Activated T-cell treated with anti-CD3 and anti-CD28 coated beads for 4 hours (primary cell): ENCODE results near the gene SLC15A1.

ENCODE experiments used
- DNase-seq: peaks from one replicate; pipeline ENCODE4 v3.0.0-alpha.2; 2020

SLC15A1 gene

GRCh38 chr13:98749501-98749900, 3.0 kb downstream of the SLC15A1 start:
- no peak for DNase-seq

DNA sequence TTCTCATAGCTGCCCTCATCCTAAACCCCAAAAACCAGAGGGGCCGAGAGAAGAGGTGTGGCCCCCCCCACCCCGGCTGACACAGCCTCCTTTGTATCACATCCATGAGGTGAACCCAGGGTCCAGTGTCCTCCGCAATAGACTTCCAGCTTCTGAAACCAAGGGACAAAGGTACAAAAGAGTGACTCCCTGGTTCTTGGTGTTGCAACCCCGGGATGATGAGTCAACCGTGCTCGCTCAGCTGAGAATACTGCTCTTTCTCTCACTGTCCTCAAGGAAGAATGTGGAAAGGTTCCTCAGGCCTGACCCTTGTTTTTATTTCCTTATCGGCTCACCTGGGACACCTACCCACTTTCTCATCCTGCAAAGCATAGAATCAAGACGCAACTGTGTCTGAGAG, 5.5 kb downstream of the SLC15A1 start:
- no peak for DNase-seq

- no peak for DNase-seq
Observed at GRCh38 chr13:98743377-98743776, 9.1 kb downstream of the SLC15A1 start.

DNA sequence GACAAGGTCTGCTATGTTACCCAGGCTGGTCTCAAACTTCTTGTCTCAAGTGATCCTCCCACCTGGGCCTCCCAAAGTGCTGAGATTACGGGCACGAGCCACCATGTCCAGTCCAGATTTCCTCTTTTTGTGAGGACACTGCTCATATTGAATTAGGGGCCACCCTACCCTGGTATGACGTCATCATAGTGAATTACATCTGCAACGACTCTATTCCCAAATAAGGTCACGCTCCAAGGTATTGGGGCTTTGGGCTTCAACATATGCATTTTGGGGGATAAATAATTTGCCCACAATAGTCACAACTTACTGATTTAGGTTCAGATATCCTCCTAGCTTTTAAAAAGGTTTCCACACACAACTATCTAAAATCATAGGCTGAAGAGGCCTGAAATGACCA, 9.5 kb downstream of the SLC15A1 start:
- DNase-seq: no peak

GRCh38 chr13:98741741-98742435, 10.6 kb downstream of the SLC15A1 start:
- DNase-seq: no peak

DNA sequence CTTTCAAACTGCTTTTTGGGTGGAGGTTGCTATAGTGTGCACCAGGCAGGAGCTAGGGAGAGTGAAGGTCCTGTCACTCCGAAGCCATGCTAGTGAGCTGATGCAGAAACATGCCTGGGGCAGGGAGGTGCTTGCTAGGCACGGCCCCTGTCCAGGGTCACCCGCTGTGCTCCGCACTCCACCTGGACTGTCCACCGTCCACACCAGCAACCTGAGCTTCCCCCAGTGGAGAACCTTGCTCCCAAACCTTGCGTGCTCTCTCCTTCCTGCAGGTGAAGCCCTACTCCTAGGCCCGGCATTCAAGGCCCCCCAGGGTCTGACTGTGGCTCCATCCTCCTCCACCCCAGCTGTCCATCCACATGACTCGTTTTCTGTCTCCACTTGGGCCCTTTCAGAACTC, 12.3 kb downstream of the SLC15A1 start:
- DNase-seq: no peak

DNA sequence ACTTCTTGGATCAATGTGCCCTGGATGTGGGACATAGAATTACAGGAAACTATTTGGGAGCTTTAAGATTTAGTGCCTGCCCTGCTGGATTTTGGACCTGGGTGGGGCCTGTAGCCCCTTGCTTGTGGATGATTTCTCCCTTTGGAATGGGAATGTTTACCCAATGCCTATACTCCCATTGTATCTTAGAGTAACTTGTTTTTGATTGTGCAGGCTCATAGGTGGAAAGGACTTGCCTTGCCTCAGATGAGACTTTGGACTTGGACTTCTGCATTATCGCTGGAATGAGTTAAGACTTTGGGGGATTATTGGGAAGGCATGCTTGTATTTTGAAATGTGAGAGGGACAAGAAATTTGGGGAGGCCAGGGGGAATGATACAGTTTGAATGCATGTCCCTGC, 13.5 kb downstream of the SLC15A1 start:
- no peak for DNase-seq

GRCh38 chr13:98738213-98738612, 14.3 kb downstream of the SLC15A1 start:
- no peak for DNase-seq

DNA sequence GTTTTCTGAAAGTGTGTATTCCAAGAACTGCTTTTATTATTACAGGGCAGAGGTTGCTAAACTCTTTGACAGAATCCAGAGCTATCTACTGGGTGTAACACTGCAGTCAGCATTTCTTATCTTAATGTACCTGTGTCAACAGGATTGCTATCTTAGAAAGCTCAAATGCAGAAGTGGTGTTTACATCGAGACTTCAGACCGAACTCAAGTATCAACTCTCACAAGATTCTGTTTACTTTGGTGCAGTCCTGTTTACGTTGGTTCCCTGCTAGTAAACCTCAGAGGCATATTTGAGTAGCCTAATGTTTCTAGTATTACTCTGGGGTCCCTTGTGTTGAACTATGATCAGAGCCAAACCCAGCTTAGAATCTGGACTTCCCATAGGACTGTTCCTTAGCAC, 20.5 kb downstream of the SLC15A1 start:
- no peak for DNase-seq

DNA sequence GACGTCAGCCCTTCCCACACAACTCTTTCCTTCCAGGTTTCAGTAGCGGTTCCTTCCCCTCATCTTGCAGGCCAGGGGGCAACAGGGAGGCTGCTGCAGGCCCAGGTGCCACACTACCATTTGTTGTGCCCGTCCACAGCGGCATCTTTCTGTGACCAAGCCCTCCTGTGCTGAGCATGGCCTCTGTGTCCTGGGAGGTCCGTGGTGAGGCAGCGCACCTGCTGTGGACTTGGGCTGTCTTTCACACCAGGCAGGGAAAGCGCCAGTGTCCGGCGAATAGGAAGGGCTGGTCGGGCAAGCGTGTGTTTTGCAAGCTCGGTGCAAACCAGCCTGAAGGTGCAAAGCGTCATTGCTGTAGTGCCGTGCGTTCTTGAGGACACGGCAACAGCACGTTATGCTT, 21.4 kb downstream of the SLC15A1 start:
- DNase-seq: no peak

GRCh38 chr13:98730441-98730840, 22.0 kb downstream of the SLC15A1 start:
- DNase-seq: no peak

DNA sequence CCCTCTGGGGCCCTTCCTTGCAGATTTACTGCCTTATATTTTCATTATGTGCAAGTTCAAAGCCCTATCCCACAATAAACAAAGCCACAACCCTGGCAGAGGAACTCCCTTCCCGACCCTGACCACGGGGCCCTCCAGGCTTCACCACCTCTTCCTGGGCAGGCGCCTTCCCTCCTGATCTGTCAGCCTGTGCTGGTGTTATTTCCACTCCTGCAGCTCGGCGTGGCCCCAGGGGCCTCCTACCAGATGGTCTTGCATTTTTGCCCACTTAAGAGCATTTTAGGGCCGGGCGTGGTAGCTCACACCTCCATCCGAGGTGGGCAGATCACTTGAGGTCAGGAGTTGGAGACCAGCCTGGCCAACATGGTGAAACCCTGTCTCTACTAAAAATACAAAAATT, 22.8 kb downstream of the SLC15A1 start:
- no peak for DNase-seq

DNA sequence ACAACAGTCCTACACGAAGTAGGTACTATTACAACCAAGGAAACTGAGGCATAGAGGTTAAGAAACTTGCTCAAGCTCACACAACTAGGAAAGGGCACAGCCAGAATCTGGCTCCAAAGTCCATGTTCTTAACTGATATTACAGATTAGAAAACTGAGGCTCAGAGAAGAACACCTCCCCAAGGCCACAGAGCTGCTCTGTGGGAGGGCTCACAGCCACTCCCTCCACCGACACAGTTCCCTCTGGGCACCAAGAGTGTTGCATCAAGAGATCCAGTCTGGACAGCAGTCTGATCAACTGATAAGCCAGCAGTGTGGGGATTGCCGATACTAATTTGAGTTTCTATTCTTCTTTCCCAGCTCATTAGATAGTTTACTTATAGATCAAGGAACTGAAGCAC, 29.5 kb downstream of the SLC15A1 start:
- DNase-seq: no peak

GRCh38 chr13:98721825-98722510, 30.5 kb downstream of the SLC15A1 start:
- DNase-seq: no peak

DNA sequence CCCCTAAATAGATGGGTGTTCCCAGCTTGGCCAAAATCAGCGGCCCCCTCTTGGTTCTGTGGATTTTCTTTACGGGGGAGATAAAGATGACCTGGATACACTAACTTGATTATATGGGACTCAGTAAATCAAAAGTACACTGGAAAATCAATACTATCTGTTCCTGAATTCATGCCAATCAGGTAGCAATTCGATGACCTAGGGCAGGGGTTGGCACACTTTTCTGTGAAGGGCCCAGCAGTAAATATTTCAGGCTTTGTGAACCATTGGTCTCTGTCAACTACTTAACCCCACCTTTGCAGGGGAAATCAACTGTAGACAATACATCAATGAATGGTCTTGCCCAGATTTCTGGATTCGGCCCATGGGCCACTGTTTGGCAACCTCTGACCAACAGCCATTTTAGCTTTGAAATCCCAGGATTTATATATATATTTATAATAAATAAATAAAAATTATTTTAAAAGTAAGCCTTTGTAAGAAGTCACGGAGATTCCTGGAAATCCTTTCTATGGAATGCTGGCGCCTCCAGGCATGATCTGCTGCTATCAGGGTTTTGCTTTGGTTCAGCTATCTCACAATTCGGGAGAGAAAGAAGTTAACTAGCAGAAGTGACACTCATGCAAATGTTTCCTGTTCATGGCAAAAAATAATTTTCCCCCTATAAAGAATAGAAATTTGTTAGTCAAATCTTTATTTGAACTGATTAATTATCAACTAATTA, 32.8 kb downstream of the SLC15A1 start:
- no peak for DNase-seq

GRCh38 chr13:98717891-98718290, 34.6 kb downstream of the SLC15A1 start:
- no peak for DNase-seq

DNA sequence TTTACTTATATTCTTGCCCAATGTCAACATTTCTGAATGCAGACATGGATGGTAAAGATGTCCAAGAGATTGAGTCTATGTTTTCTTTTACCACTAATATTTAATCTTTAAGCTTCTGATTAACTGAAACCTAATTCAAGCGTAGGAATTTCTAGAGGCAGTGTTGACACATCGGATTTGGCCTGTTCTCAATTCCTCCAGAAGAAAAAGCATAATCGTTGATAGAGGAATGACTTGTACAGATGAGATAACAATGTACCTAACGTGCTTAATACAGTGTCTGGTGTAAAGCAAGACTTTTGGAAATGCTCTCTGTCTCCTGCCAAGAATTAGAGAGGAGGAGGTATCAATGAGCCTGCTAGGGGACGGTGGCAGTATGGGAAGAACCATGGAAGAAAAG, 35.2 kb downstream of the SLC15A1 start:
- DNase-seq: no peak

DNA sequence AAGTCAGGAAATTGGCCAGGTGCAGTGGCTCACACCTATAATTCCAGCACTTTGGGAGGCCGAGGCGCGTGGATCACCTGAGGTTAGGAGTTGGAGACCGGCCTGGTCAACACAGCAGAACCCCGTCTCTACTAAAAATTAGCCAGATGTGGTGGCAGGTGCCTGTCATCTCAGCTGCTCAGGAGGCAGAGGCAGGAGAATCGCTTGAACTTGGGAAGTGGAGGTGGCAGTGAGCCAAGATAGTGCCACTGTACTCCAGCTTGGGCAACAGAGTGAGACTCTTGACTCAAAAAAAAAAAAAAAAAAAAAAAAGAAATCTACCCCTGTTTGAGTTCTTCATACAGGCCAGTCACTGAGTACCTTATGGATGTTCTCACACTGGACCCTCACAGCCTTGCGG, 42.0 kb downstream of the SLC15A1 start:
- DNase-seq: no peak

DNA sequence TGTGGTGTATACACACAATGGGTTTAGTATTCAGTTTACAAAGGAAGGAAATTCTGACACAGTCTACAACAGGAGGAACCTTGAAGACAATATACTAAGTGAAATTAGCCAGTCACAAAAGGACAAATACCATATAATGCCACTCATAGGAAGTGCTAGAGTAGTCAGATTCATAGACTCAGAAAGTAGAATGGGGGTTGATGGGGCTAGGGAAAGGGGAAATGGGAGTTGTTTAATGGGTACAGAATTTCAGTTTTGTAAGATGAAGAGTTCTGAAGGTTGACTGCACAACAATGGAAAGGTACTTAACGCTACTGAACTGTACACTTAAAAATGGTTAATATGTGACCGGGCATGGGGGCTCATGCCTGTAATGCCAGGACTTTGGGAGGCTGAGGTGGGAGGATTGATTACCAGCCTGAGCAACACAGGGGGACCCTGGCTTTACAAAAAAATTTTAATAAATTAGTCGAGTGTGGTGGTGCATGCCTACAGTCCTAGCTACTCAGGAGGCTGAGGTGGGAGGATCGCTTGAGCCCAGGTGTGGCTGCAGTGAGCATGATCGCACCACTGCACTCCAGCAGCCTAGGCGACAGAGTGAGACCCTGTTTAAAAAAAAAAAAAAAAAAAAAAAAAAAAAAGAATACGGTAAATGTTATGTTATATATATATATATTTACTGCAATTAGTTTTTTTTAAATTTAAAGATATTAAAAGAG, 45.0 kb downstream of the SLC15A1 start:
- no peak for DNase-seq

GRCh38 chr13:98706446-98707110, 45.9 kb downstream of the SLC15A1 start:
- no peak for DNase-seq

- no peak for DNase-seq
Observed at GRCh38 chr13:98697791-98698190, 54.7 kb downstream of the SLC15A1 start.

DNA sequence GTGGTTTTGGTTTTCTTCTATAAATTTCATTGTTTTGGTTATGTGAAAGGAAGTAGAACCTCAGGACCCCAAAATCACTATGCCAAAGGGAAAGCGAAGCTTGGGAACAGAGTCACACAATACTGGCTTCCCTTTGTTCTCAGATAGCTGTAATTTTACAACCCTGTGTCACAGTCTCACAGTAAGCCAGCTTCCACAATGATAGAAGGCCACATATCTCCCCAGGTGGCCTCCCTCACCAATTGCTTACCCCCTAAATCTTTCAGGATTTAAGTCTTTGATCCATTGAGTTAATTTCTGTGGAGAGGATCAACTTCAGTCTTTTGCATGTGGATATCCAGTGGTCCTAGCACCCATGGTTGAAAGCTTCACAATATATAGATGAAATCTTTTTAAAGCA, 58.7 kb downstream of the SLC15A1 start:
- DNase-seq: no peak

DNA sequence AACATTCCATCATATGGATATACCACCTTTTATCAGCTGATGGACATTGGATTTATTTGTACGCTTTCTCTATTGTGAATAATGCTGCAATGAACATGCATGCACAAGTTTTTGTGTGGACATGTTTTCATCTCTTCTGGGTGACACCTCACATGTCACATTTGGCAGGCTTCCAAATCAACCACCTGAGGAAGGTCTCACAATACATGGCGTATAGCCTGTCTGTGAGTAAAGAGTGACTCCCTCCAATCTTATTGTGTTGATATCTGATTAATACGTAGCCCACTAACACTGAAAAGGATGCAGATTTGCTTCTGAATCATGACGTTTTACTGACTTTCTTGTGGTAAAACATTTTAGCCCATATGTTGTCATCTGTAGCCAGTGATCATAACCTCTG, 61.1 kb downstream of the SLC15A1 start:
- DNase-seq: no peak
